ENCODE measurements around the gene EMID1. TPM values are rescaled to one million over a fixed set of nuclear protein-coding genes. Genes with fewer than 3 reads are reported as not detected.

Gene EMID1
- total RNA-seq, 5 donors from 2014 or later (not counting 1 experiment from before 2014, with no cell fraction given): 0.32 to 1.5 (median 0.76) TPM

- H3K27ac ChIP-seq (ENCODE audit: low read length): no peak overlapping the region
- CTCF ChIA-PET: no interaction called here
- 94% methylated on average over 2 of the region's 4 CpGs for WGBS (ENCODE audit: insufficient coverage)
- peaks cover 13 to 15% of the 10 kb centered on the region in 2 donors for H3K36me3 ChIP-seq (ENCODE audit: control insufficient read depth in 2 of 2, extremely low read depth in 1 of 2, insufficient read depth in 1 of 2, low read length in 1 of 2)
- POLR2A ChIA-PET: no interaction called here
- H3K4me3 ChIP-seq (ENCODE audit: control insufficient read depth in 1 of 2, extremely low read depth in 1 of 2, low read length in 1 of 2): no peak overlapping the region
- DNase-seq: no peak
- peaks cover 23 to 33% of the 10 kb centered on the region in 2 experiments for H3K4me1 ChIP-seq (ENCODE audit: control insufficient read depth in 1 of 2, extremely low read depth in 1 of 2, insufficient read depth in 2 of 2, low read length in 2 of 2)
- Mint-ChIP-seq H3K36me3 (peaks cover 9% of the 10 kb centered on the region), H3K4me3 (peak overlapping the region in 2 of 3 donors; percentile 95 to 96), H3K27ac (no peak overlapping the region), H3K9me3 (no peaks in the 10 kb centered on the region), H3K27me3 (no peaks in the 10 kb centered on the region), H3K4me1 (peaks cover 33 to 38% (median 35%) of the 10 kb centered on the region in 3 donors)
- no peaks in the 10 kb centered on the region for H3K9me3 ChIP-seq
- no peaks in the 10 kb centered on the region for H3K27me3 ChIP-seq (replicated peaks in 1 of 2; ENCODE audit: control insufficient read depth in 2 of 2, extremely low read depth in 1 of 2, insufficient read depth in 2 of 2, low read length in 1 of 2)
- no peak for ATAC-seq (replicated peaks in 1 of 4)
These were observed 60.2 kb downstream of the EMID1 start for GRCh38 chr22:29265929-29266328.

- H3K4me1 Mint-ChIP-seq: peaks cover 42 to 46% (median 43%) of the 10 kb centered on the region in 3 donors
- Histone ChIP-seq H3K4me1 (ENCODE audit: control insufficient read depth in 1 of 2, extremely low read depth in 1 of 2, insufficient read depth in 2 of 2, low read length in 2 of 2) (peaks cover 32 to 37% of the 10 kb centered on the region in 2 experiments), H3K27me3 (replicated peaks in 1 of 2; ENCODE audit: control insufficient read depth in 2 of 2, extremely low read depth in 1 of 2, insufficient read depth in 2 of 2, low read length in 1 of 2) (no peaks in the 10 kb centered on the region), H3K36me3 (ENCODE audit: control insufficient read depth in 2 of 2, extremely low read depth in 1 of 2, insufficient read depth in 1 of 2, low read length in 1 of 2) (peaks cover 15 to 18% of the 10 kb centered on the region in 2 donors), H3K27ac (ENCODE audit: low read length) (no peak overlapping the region), H3K4me3 (ENCODE audit: control insufficient read depth in 1 of 2, extremely low read depth in 1 of 2, low read length in 1 of 2) (peak overlapping the region; percentile 92 to 99), H3K9me3 (no peaks in the 10 kb centered on the region)
- peak overlapping the region; percentile 92 to 96 (median 95) for H3K4me3 Mint-ChIP-seq
- DNase-seq: peak in 1 of 35 experiments; percentile 16
- CTCF ChIA-PET: no interaction called here
- no peaks in the 10 kb centered on the region for H3K27me3 Mint-ChIP-seq
- peak overlapping the region; percentile 76 for H3K27ac Mint-ChIP-seq
- ATAC-seq (replicated peaks in 1 of 4): no peak
- H3K36me3 Mint-ChIP-seq: peaks cover 13% of the 10 kb centered on the region
- WGBS (ENCODE audit: insufficient coverage): 42% methylated on average over 10 of the region's 13 CpGs
- POLR2A ChIA-PET: no interaction called here
- H3K9me3 Mint-ChIP-seq: no peaks in the 10 kb centered on the region
These were observed 61.1 kb downstream of the EMID1 start for GRCh38 chr22:29266564-29267461.

- CTCF ChIA-PET: no interaction called here
- Histone ChIP-seq H3K27ac (ENCODE audit: low read length) (peak overlapping the region; percentile 99), H3K36me3 (ENCODE audit: control insufficient read depth in 2 of 2, extremely low read depth in 1 of 2, insufficient read depth in 1 of 2, low read length in 1 of 2) (peaks cover 15 to 20% of the 10 kb centered on the region in 2 donors), H3K9me3 (no peaks in the 10 kb centered on the region), H3K4me3 (ENCODE audit: control insufficient read depth in 1 of 2, extremely low read depth in 1 of 2, low read length in 1 of 2) (peak overlapping the region; percentile 92 to 99), H3K4me1 (ENCODE audit: control insufficient read depth in 1 of 2, extremely low read depth in 1 of 2, insufficient read depth in 2 of 2, low read length in 2 of 2) (peaks cover 34 to 37% of the 10 kb centered on the region in 2 experiments), H3K27me3 (replicated peaks in 1 of 2; ENCODE audit: control insufficient read depth in 2 of 2, extremely low read depth in 1 of 2, insufficient read depth in 2 of 2, low read length in 1 of 2) (no peaks in the 10 kb centered on the region)
- POLR2A ChIA-PET: no interaction called here
- peak overlapping the region; percentile 92 to 96 (median 95) for H3K4me3 Mint-ChIP-seq
- H3K27ac Mint-ChIP-seq: peak overlapping the region; percentile 98
- H3K4me1 Mint-ChIP-seq: peaks cover 48 to 52% (median 50%) of the 10 kb centered on the region in 3 donors
- DNase-seq (no peak), ATAC-seq (replicated peaks in 1 of 4) (peak in 2 of 4 experiments; percentile 40 to 43)
- peaks cover 19% of the 10 kb centered on the region for H3K36me3 Mint-ChIP-seq
- H3K9me3 Mint-ChIP-seq: no peaks in the 10 kb centered on the region
- no peaks in the 10 kb centered on the region for H3K27me3 Mint-ChIP-seq
- WGBS (ENCODE audit: insufficient coverage): under 1% methylated on average over 31 of the region's 32 CpGs
These were observed 61.8 kb downstream of the EMID1 start for GRCh38 chr22:29267462-29267857.

GRCh38 chr22:29267858-29268510 lies 62.3 kb downstream of the EMID1 start, which contains the start of the genes EWSR1 and RHBDD3:
EWSR1 (plus strand) TSS chr22:29268268; CDS start chr22:29268337, 69 bp downstream.
RHBDD3 (minus strand) TSS chr22:29267981; CDS start chr22:29265626, 2,355 bp downstream.
- Mint-ChIP-seq H3K9me3 (no peaks in the 10 kb centered on the region), H3K4me3 (peak within 1 kb of the TSS; percentile 92 to 96 (median 95)), H3K27ac (peak within 1 kb of the TSS; percentile 98), H3K27me3 (no peaks in the 10 kb centered on the region), H3K36me3 (peaks cover 25% of the 10 kb centered on the region), H3K4me1 (peaks cover 54 to 57% (median 55%) of the 10 kb centered on the region in 3 donors)
- no peaks in the 10 kb centered on the region for H3K9me3 ChIP-seq
- H3K27me3 ChIP-seq (replicated peaks in 1 of 2; ENCODE audit: control insufficient read depth in 2 of 2, extremely low read depth in 1 of 2, insufficient read depth in 2 of 2, low read length in 1 of 2): no peaks in the 10 kb centered on the region
- under 1% methylated on average over 48 of the region's 67 CpGs for WGBS (ENCODE audit: insufficient coverage)
- H3K4me3 ChIP-seq (ENCODE audit: control insufficient read depth in 1 of 2, extremely low read depth in 1 of 2, low read length in 1 of 2): peak within 1 kb of the TSS; percentile 92 to 99
- H3K4me1 ChIP-seq (ENCODE audit: control insufficient read depth in 1 of 2, extremely low read depth in 1 of 2, insufficient read depth in 2 of 2, low read length in 2 of 2): peaks cover 34 to 37% of the 10 kb centered on the region in 2 experiments
- H3K36me3 ChIP-seq (ENCODE audit: control insufficient read depth in 2 of 2, extremely low read depth in 1 of 2, insufficient read depth in 1 of 2, low read length in 1 of 2): peaks cover 13 to 26% of the 10 kb centered on the region in 2 donors
- DNase-seq (peak; percentile 85 to 99 (median 91)), ATAC-seq (replicated peaks in 1 of 4) (peak; percentile 88 to 90 (median 90))
- peak within 1 kb of the TSS; percentile 99 for H3K27ac ChIP-seq (ENCODE audit: low read length)
- POLR2A ChIA-PET: no interaction called here
- CTCF ChIA-PET: no interaction called here

GRCh38 chr22:29268511-29269229 lies 63.0 kb downstream of the EMID1 start:
- Histone ChIP-seq H3K27me3 (replicated peaks in 1 of 2; ENCODE audit: control insufficient read depth in 2 of 2, extremely low read depth in 1 of 2, insufficient read depth in 2 of 2, low read length in 1 of 2) (no peaks in the 10 kb centered on the region), H3K36me3 (ENCODE audit: control insufficient read depth in 2 of 2, extremely low read depth in 1 of 2, insufficient read depth in 1 of 2, low read length in 1 of 2) (peaks cover 11 to 31% of the 10 kb centered on the region in 2 donors), H3K4me1 (ENCODE audit: control insufficient read depth in 1 of 2, extremely low read depth in 1 of 2, insufficient read depth in 2 of 2, low read length in 2 of 2) (peaks cover 35 to 38% of the 10 kb centered on the region in 2 experiments), H3K27ac (ENCODE audit: low read length) (peak overlapping the region; percentile 99), H3K9me3 (no peaks in the 10 kb centered on the region), H3K4me3 (ENCODE audit: control insufficient read depth in 1 of 2, extremely low read depth in 1 of 2, low read length in 1 of 2) (peak overlapping the region; percentile 92 to 99)
- H3K9me3 Mint-ChIP-seq: no peaks in the 10 kb centered on the region
- ChIA-PET POLR2A (no interaction called here), CTCF (no interaction called here)
- H3K4me3 Mint-ChIP-seq: peak overlapping the region; percentile 92 to 96 (median 95)
- under 1% methylated on average over 48 of the region's 51 CpGs for WGBS (ENCODE audit: insufficient coverage)
- no peaks in the 10 kb centered on the region for H3K27me3 Mint-ChIP-seq
- peaks cover 60 to 64% (median 62%) of the 10 kb centered on the region in 3 donors for H3K4me1 Mint-ChIP-seq
- peak; percentile 13 to 28 (median 25) for ATAC-seq (replicated peaks in 1 of 4)
- peak in 18 of 35 experiments; percentile 5 to 53 (median 20) for DNase-seq
- H3K27ac Mint-ChIP-seq: peak overlapping the region; percentile 98
- H3K36me3 Mint-ChIP-seq: peaks cover 31% of the 10 kb centered on the region

GRCh38 chr22:29269230-29269604 lies 63.5 kb downstream of the EMID1 start:
- Histone ChIP-seq H3K27ac (ENCODE audit: low read length) (peak overlapping the region; percentile 99), H3K4me1 (ENCODE audit: control insufficient read depth in 1 of 2, extremely low read depth in 1 of 2, insufficient read depth in 2 of 2, low read length in 2 of 2) (peaks cover 35 to 39% of the 10 kb centered on the region in 2 experiments), H3K27me3 (replicated peaks in 1 of 2; ENCODE audit: control insufficient read depth in 2 of 2, extremely low read depth in 1 of 2, insufficient read depth in 2 of 2, low read length in 1 of 2) (no peaks in the 10 kb centered on the region), H3K36me3 (ENCODE audit: control insufficient read depth in 2 of 2, extremely low read depth in 1 of 2, insufficient read depth in 1 of 2, low read length in 1 of 2) (peaks cover 7 to 33% of the 10 kb centered on the region in 2 donors), H3K4me3 (ENCODE audit: control insufficient read depth in 1 of 2, extremely low read depth in 1 of 2, low read length in 1 of 2) (peak overlapping the region; percentile 92 to 99), H3K9me3 (no peaks in the 10 kb centered on the region)
- Mint-ChIP-seq H3K4me3 (peak overlapping the region; percentile 92 to 96 (median 95)), H3K27me3 (no peaks in the 10 kb centered on the region), H3K27ac (peak overlapping the region; percentile 86 to 89), H3K36me3 (peaks cover 36% of the 10 kb centered on the region), H3K9me3 (no peaks in the 10 kb centered on the region), H3K4me1 (peaks cover 66 to 70% (median 67%) of the 10 kb centered on the region in 3 donors)
- ChIA-PET CTCF (no interaction called here), POLR2A (no interaction called here)
- 3% methylated on average over 12 of the region's 14 CpGs for WGBS (ENCODE audit: insufficient coverage)
- ATAC-seq (replicated peaks in 1 of 4): no peak
- peak in 1 of 35 experiments; percentile 16 for DNase-seq
